Measurements from ENCODE around the gene CXorf58.

The CXorf58 gene

DNA sequence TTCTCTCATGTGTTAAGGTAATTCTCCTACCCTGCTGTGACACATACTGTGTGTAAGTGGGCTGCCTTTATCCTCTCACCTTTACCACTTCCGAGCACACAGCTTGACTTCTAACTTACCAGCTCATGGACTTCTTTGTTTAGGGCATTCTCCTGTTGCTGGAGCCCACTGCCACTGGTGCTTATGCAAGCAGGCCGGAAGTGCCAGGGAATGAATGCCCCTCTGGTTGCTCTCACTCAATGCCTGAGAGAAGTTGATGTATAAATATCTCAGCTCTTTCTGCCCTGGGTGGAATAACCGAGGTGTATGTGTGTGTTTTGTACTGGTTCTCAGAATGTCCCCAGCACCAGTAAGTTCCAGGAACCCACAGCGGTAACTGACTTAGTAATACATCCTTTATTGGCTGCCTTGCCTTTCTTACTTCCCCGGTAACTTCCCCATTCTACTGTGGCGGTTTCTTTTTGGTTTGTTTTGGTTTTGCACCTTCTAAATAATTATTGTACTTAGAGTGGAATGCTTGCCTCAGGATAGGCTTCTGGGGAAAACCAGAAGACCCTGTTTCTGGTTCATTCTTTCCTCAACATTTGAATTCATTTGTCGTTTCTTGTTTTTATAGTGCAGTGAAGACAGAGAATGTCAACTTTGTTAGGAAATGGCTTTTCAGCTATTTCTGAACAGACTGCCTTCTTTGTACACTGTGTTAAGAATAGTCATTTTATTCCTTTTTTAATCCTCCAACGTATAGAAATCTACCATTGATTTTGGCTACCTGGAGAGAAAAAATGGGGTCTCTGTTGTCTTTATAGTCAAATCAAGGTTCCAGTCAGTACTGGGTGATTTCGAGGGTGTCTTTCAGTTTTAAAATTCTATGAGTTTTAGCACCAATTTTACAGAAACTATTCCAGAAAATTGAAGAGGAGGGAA is 45.4 kb downstream of the CXorf58 start:
- Histone ChIP-seq H3K9me3 (ENCODE audit: insufficient read depth, low read length, severe bottlenecking) (no peaks in the 10 kb centered on the region), H3K4me2 (ENCODE audit: insufficient read depth, low read length) (peak overlapping the region; percentile 75), H3K27me3 (ENCODE audit: insufficient read depth, low read length, poor library complexity) (no peaks in the 10 kb centered on the region), H3K79me2 (ENCODE audit: insufficient read depth, low read length) (peaks cover 15% of the 10 kb centered on the region; the same call in 1 of the 2 replicates), H3K4me3 (ENCODE audit: low read depth in 1 of 2, low read length in 2 of 2) (peak overlapping the region; percentile 36 to 62; a peak in 3 of 4 replicates), H3K4me1 (ENCODE audit: insufficient read depth, low read length) (peaks cover 32% of the 10 kb centered on the region), H3K36me3 (ENCODE audit: insufficient read depth, low read length) (no peaks in the 10 kb centered on the region), H3K27ac (ENCODE audit: low read length) (peak overlapping the region; percentile 98), H3K9ac (ENCODE audit: low read depth, low read length) (peak overlapping the region; percentile 74), H2AFZ (ENCODE audit: low read depth, low read length) (peak overlapping the region; percentile 78), H4K20me1 (ENCODE audit: insufficient read depth, low read length) (no peaks in the 10 kb centered on the region)
- no peak for TF ChIP-seq EZH2 (IDR thresholded peaks at IDR 0.05; ENCODE audit: borderline replicate concordance, low read depth, low read length, severe bottlenecking)
- TF ChIP-seq CTCF (IDR thresholded peaks at IDR 0.05; ENCODE audit: borderline replicate concordance, extremely low read depth, low read length, poor library complexity, severe bottlenecking): no peak
- DNase-seq: peak; percentile 71
- ATAC-seq (ENCODE audit: insufficient read depth, low read depth): peak; percentile 87

DNA sequence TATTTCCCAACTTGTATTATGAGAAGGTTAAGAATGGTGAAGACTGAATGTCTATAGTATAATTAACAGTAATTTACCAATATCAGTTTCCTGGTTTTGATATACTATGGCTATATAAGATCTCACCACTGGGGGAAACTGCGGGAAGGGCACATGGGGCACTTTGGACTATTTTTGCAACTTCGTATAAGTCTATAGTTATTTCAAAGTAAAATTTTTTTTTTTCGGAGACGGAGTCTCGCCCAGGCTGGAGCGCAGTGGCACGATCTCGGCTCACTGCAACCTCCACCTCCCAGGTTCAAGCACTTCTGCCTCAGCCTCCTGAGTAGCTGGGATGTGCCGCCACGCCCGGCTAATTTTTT is 46.1 kb downstream of the CXorf58 start:
- TF ChIP-seq EZH2 (IDR thresholded peaks at IDR 0.05; ENCODE audit: borderline replicate concordance, low read depth, low read length, severe bottlenecking) (no peak), CTCF (IDR thresholded peaks at IDR 0.05; ENCODE audit: borderline replicate concordance, extremely low read depth, low read length, poor library complexity, severe bottlenecking) (peak; percentile 50)
- peak overlapping the region; percentile 78 for H2AFZ ChIP-seq (ENCODE audit: low read depth, low read length)

DNA sequence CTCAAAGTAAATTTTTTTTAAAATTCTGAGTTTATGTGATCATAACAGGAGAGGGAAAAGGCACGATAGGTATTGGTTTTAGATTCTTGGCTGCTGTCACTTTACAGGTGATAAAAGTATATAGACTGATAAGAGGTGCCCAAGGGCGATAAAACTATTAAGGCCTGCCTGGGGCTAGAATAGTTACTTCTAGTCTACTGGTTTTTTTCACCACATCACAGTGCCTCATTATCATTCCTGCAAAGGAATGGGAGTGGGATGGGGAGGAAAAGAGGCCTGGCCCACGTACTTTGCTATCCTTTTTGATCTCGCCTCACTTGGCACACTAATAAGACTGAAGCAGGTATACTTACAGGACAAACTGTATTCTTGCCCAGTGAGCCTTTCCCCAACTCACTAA is 46.6 kb downstream of the CXorf58 start:
- Histone ChIP-seq H3K9me3 (ENCODE audit: insufficient read depth, low read length, severe bottlenecking) (no peaks in the 10 kb centered on the region), H3K27ac (ENCODE audit: low read length) (peak overlapping the region; percentile 44), H3K9ac (ENCODE audit: low read depth, low read length) (0 out of 2 replicates have a peak overlapping the region, but pooled peaks have one; percentile 74), H3K4me3 (ENCODE audit: low read depth in 1 of 2, low read length in 2 of 2) (no peak overlapping the region), H4K20me1 (ENCODE audit: insufficient read depth, low read length) (no peaks in the 10 kb centered on the region), H3K79me2 (ENCODE audit: insufficient read depth, low read length) (peaks cover 15% of the 10 kb centered on the region; the same call in 1 of the 2 replicates), H2AFZ (ENCODE audit: low read depth, low read length) (peak overlapping the region; percentile 62), H3K36me3 (ENCODE audit: insufficient read depth, low read length) (no peaks in the 10 kb centered on the region), H3K4me2 (ENCODE audit: insufficient read depth, low read length) (peak overlapping the region; percentile 75; the same call in 1 of the 2 replicates), H3K27me3 (ENCODE audit: insufficient read depth, low read length, poor library complexity) (no peaks in the 10 kb centered on the region), H3K4me1 (ENCODE audit: insufficient read depth, low read length) (peaks cover 32% of the 10 kb centered on the region)
- DNase-seq: no peak
- TF ChIP-seq EZH2 (IDR thresholded peaks at IDR 0.05; ENCODE audit: borderline replicate concordance, low read depth, low read length, severe bottlenecking) (no peak), CTCF (IDR thresholded peaks at IDR 0.05; ENCODE audit: borderline replicate concordance, extremely low read depth, low read length, poor library complexity, severe bottlenecking) (no peak)
- ATAC-seq (ENCODE audit: insufficient read depth, low read depth): no peak

More for the DNA sequence above, 46.1 kb downstream of the CXorf58 start:
- peak overlapping the region; percentile 75 for H3K4me2 ChIP-seq (ENCODE audit: insufficient read depth, low read length)
- ATAC-seq (ENCODE audit: insufficient read depth, low read depth): peak; percentile 49
- peak overlapping the region; percentile 74 for H3K9ac ChIP-seq (ENCODE audit: low read depth, low read length)
- DNase-seq: peak; percentile 22
- peak overlapping the region; percentile 36 to 62; a peak in 3 of 4 replicates for H3K4me3 ChIP-seq (ENCODE audit: low read depth in 1 of 2, low read length in 2 of 2)
- H3K27ac ChIP-seq (ENCODE audit: low read length): peak overlapping the region; percentile 98
- peaks cover 32% of the 10 kb centered on the region for H3K4me1 ChIP-seq (ENCODE audit: insufficient read depth, low read length)
- H3K9me3 ChIP-seq (ENCODE audit: insufficient read depth, low read length, severe bottlenecking): no peaks in the 10 kb centered on the region
- H3K36me3 ChIP-seq (ENCODE audit: insufficient read depth, low read length): no peaks in the 10 kb centered on the region
- no peaks in the 10 kb centered on the region for H4K20me1 ChIP-seq (ENCODE audit: insufficient read depth, low read length)
- no peaks in the 10 kb centered on the region for H3K27me3 ChIP-seq (ENCODE audit: insufficient read depth, low read length, poor library complexity)
- H3K79me2 ChIP-seq (ENCODE audit: insufficient read depth, low read length): peaks cover 15% of the 10 kb centered on the region; the same call in 1 of the 2 replicates

Measured in DND-41 (cell line).